ENCODE data around the gene CCDC73.
"Not testable (repeated sequence)": the region's sequence is repeated elsewhere in the genome, so short reads cannot be mapped to it uniquely, and the experiment has no call there.

CCDC73 gene

GRCh38 chr11:32794439-32794838 lies at the start of gene CCDC73:
Gene CCDC73 (minus strand): TSS chr11:32794662. CDS start chr11:32760243, 34,419 bp downstream.
- no peak for DNase-seq (ENCODE audit: low read depth in 2 of 2)

DNA sequence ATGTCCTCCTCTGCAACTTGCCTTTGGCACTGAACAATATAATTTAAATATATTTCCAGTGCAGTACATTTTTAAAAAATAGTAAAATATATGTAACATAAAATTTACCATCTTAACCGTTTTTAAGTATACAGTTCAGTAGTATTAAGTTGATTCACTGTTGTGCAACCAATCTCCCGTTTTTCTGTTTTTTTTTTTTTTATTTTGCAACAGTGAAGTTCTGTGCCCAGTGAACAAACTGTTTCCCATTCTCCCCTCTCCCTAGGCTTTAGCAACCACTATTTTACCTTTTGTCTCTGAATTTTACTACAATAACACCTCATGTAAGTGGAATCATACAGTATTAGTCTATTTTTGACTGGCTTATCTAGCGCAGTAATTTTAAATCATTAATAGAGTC lies 49.1 kb upstream of the CCDC73 start:
- no peak for DNase-seq (ENCODE audit: low read depth in 2 of 2)

DNA sequence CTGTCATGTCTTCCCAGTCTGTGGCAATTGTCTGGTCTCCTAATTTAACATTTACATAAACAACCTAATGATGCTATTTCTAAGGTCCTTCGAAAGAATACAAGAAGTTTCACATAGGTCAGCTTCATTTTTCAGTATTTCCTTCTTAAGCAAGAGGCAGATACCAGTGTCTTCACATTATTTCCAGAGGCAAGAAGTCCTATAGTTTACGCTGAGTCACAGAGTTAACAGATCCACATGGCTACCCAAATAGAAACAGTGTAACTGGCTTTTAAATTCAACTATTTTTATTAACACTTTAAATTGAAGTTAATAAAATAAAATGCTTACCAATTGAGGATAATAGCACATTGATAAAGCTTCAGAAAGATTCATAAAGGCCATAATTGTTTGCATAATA lies 46.1 kb upstream of the CCDC73 start:
- no peak for DNase-seq (ENCODE audit: low read depth in 2 of 2)

DNA sequence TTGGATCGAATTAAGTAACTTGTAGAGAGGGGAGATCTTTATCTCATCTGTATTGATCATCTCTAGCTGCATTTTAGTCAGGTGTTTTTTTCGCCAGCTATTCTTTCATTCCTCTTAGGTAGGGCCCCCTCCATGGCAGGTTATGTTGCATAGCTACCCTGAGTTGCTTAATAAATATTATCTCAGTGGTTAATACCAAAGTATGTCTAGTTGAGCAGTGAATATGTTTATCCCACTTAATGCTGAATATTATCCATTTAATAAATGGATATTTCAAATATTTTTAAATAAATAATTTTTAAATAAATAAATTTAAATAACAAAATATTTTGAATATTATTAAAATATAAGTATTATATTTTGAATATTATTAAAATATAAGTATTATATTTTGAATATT lies 44.8 kb upstream of the CCDC73 start:
- DNase-seq (ENCODE audit: low read depth in 2 of 2) = no peak

DNA sequence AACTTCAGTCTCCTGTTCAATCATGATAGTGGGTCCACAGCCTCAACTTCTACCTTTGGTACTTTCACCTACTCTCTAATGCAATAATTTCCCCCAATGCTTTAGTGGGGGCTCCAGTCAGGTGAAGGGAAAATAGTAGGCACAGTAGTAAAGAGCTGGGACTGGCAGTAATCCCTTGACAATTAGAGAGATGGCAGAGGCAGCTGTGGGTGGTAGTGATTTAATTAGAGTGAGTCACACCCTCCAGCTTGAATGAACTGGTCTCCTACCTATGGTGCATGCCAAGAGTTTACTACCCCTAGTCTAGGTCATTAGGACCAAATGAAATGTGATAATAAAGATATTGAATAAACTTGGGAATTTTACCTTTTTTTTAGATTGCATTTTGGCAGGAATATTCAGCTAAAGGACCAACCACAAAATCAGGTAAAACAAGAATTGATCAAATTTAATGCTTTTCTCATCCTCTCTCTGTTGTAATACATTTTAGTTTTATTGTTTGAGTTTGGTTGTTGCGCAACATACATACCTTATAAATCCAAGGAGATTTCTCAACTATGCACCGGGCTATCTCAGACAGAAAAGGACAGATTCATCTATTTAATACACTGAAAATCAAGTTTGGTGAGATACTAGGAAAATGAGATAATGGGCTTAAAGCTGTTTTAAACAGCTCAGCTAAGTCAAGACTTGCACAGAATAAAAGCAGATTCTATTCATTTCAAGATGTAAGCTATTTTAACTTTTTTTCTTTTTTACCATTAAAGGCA lies 44.2 kb upstream of the CCDC73 start:
- DNase-seq (ENCODE audit: low read depth in 2 of 2) = no peak

DNA sequence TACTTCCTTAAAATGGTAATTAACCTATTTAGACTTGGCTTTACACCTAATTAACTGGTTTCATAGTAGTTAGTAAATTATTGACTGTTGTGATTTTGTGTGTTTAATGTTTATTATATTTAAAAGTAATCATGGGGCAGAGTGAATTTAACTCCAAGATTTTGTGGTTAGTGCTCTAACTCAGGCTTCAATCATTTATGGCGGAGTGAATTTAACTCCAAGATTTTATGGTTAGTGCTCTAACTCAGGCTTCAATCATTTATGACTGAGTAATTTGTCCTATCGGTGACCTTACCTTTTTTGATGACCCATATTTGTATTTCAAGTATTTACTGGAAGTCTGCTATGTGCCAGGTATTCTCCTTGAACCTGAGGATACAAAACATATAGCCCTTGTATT lies 42.5 kb upstream of the CCDC73 start:
- DNase-seq (ENCODE audit: low read depth in 2 of 2) = no peak

DNA sequence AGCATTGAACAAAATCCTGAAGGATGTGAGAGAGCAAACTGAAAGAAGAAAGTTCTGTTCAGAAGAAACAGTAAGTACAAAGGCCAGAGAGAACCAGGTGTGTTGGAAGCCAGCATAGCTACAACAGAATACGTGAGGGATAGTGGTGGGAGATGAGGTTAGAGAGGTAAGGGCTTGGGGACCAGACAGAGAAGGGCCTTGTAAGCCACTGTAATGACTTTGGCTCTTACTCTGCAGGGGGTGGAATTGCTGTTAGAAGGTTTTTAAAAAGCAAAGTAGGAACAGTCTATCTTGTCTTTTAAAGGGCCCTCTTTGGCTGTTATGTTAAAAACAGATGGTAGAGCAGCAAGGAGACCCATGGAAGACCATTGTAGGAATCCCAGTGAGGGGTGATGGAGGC lies 39.5 kb upstream of the CCDC73 start:
- DNase-seq (ENCODE audit: low read depth in 2 of 2) = no peak

GRCh38 chr11:32831221-32831620 lies 36.8 kb upstream of the CCDC73 start:
- DNase-seq (ENCODE audit: low read depth in 2 of 2) = no peak

DNA sequence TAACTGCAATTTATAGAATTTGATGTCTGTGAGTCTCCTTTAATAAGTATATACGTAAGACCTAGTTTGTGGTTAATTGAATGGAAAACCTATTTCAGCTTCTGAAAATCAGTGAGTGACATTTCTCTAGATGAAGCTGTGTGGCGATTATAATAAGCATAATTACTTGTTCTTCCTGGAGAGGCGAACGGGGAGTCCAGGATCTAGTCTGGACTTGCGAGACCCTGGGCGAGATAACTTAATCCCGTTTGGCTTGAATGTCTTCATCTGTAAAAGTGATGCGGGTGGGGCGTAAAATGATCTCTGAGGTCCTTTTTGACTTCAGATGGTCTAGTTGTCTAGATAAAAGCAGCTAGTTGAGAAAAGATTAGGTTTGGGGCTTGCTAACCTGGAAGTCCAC lies 36.3 kb upstream of the CCDC73 start:
- no peak for DNase-seq (ENCODE audit: low read depth in 2 of 2)

DNA sequence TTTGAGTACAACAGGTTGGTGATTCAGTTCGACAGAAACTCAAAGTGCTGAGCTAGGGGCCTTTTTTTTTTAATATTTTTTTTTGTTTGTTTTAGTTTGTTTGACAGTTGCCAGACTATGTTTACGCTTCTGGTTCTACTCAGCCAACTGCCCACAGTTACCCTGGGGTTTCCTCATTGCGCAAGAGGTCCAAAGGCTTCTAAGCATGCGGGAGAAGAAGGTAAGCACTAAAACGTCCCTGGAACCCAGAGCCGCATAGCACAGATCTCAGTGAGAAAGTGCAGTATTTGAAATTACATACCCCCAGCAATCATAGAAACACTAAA lies 35.9 kb upstream of the CCDC73 start:
- no peak for DNase-seq (ENCODE audit: low read depth in 2 of 2)

GRCh38 chr11:32829680-32830412 lies 35.4 kb upstream of the CCDC73 start, which contains the start of gene PRRG4:
Gene PRRG4 (plus strand): TSS chr11:32829927. CDS start chr11:32830530, 603 bp downstream.
- peak; percentile 16 to 48 for DNase-seq (ENCODE audit: low read depth in 2 of 2)

- no peak for DNase-seq (ENCODE audit: low read depth in 2 of 2)
Observed at GRCh38 chr11:32829157-32829679, 34.8 kb upstream of the CCDC73 start.

GRCh38 chr11:32827276-32827675 lies 32.8 kb upstream of the CCDC73 start:
- DNase-seq (ENCODE audit: low read depth in 2 of 2) = no peak

- DNase-seq (ENCODE audit: low read depth in 2 of 2) = no peak
Observed at GRCh38 chr11:32826113-32826512, 31.7 kb upstream of the CCDC73 start.

- DNase-seq (ENCODE audit: low read depth in 2 of 2) = not testable (repeated sequence)
Observed at GRCh38 chr11:32823617-32824016, 29.2 kb upstream of the CCDC73 start.

GRCh38 chr11:32821917-32822560 lies 27.6 kb upstream of the CCDC73 start:
- no peak for DNase-seq (ENCODE audit: low read depth in 2 of 2)

DNA sequence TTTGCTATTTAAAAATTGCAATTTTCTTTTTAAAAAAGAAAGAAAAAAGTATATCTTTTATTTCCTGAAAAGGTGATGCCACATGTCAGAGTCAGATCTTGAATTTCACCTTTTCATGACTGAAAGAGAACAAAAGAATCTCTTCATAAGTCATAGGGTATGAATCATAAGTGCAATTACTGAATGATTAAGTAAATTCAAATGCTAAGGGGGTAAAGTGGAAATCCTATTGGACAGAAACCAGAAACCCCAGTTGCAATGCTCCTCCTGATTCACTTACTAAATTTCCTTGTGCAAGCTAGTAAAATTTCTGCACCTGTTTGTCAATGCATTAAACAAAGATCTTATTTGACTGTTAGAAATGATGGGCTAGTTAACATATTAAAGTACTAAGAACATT lies 27.1 kb upstream of the CCDC73 start:
- DNase-seq (ENCODE audit: low read depth in 2 of 2) = no peak

- DNase-seq (ENCODE audit: low read depth in 2 of 2) = no peak
Observed at GRCh38 chr11:32820497-32820896, 26.0 kb upstream of the CCDC73 start.

DNA sequence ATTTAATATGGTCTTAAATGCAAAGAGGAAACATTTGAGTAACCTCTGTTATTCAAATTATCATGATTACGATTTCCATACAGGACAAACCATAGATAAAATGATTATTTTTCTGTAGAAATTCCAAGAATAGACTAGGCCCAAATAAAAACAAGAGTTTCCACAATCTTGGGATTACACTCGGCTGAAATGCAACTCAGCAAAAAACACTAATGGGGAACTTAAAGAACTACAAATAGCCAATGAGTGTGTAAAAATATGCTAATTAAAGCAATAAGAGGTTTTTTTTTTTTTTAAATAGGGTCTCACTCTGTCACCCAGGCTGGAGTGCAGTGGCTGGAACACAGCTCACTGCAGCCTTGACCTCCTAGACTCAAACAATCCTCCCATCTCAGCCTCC lies 24.7 kb upstream of the CCDC73 start:
- no peak for DNase-seq (ENCODE audit: low read depth in 2 of 2)

DNA sequence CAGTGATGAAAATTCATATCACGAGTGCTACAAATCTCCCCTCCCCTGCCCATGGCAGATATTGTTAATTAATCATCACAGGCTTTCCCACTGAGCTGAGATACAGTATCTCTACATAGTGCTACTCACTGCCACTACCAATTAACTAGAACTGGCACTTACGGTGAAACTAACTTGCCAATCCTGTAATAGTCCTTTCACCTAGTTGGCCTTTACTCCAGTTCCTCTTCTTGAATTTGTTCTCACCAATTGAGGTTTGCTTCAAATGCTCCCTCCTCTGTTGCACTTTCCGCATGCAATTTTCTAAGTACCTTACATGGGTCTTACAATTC lies 23.4 kb upstream of the CCDC73 start:
- no peak for DNase-seq (ENCODE audit: low read depth in 2 of 2)

- DNase-seq (ENCODE audit: low read depth in 2 of 2) = no peak
Observed at GRCh38 chr11:32817181-32817851, 22.9 kb upstream of the CCDC73 start.

DNA sequence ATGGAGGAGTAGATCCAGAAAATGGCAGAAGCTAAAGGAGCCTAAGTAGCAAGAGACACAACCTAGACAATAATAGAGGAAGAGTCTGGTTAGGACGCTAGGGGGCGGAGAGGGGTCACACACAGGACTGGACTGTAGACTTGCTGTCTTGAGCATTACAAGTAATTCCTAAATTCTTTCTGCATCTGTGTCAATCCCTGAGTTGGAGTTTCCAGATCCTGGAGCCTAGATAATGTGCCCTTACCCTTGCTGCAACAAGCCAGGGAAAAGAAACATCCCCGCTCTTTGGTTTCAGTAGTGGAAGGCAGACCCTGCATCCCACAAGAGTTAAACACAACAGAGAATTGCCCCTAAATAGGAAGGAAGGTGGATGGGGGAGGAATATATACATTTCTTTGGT lies 14.9 kb upstream of the CCDC73 start:
- DNase-seq (ENCODE audit: low read depth in 2 of 2) = peak; percentile 36 to 54
